Loucy (cell line): ENCODE measurements around the gene LRBA.

Experiments
- H2AFZ ChIP-seq: fragments of 200-600 bp; sonication (generic); 2 replicates; pipeline ENCODE4 v1.6.0; 2016; ENCODE audit warnings: antibody characterized with exemption, mild to moderate bottlenecking, low read length, moderate library complexity
- H3F3A ChIP-seq: fragments of 200-600 bp; 2 replicates; pipeline ENCODE4 v1.6.0; 2016; ENCODE audit warnings: antibody characterized with exemption, low read depth, mild to moderate bottlenecking
- H3K27me3 ChIP-seq: fragments of 200-600 bp; sonication (generic); 2 replicates; pipeline ENCODE4 v1.6.1; 2014; ENCODE audit warnings: low read length, mild to moderate bottlenecking; ENCODE audit not compliant: insufficient read depth, poor library complexity, severe bottlenecking
- H3K36me3 ChIP-seq: fragments of 200-600 bp; sonication (generic); 2 replicates; pipeline ENCODE4 v1.6.1; 2016; ENCODE audit warnings: low read length; ENCODE audit not compliant: insufficient read depth
- H3K4me1 ChIP-seq: fragments of 200-600 bp; sonication (generic); 2 replicates; pipeline ENCODE4 v1.5.1; 2014; ENCODE audit warnings: low read length, mild to moderate bottlenecking; ENCODE audit not compliant: insufficient read depth, poor library complexity, severe bottlenecking
- H3K4me2 ChIP-seq: fragments of 200-600 bp; sonication (generic); 2 replicates; pipeline ENCODE4 v1.6.0; 2014; ENCODE audit warnings: antibody characterized with exemption, low read length, low read depth, mild to moderate bottlenecking; ENCODE audit not compliant: poor library complexity, severe bottlenecking
- H3K4me3 ChIP-seq: fragments of 200-600 bp; sonication (generic); 2 replicates; pipeline ENCODE4 v1.5.1; 2014; ENCODE audit warnings: low read length, mild to moderate bottlenecking, mixed read lengths; ENCODE audit not compliant: poor library complexity, severe bottlenecking
- H3K79me2 ChIP-seq: fragments of 200-600 bp; sonication (generic); 2 replicates; pipeline ENCODE4 v1.6.1; 2014; ENCODE audit warnings: low read length; ENCODE audit not compliant: insufficient read depth
- H3K9ac ChIP-seq: fragments of 200-600 bp; sonication (generic); 2 replicates; pipeline ENCODE4 v1.6.0; 2014; ENCODE audit warnings: mild to moderate bottlenecking, low read depth, low read length, moderate library complexity; ENCODE audit not compliant: poor library complexity, severe bottlenecking
- H3K9me2 ChIP-seq: fragments of 200-600 bp; sonication (generic); replicated peaks from 2 replicates; pipeline ENCODE4 v1.6.1; 2016; ENCODE audit warnings: low read depth, low read length, mixed read lengths
- H3K9me3 ChIP-seq: fragments of 200-600 bp; sonication (generic); 2 replicates; pipeline ENCODE4 v1.6.1; 2014; ENCODE audit warnings: mild to moderate bottlenecking, antibody characterized with exemption, low read length, low read depth; ENCODE audit not compliant: insufficient read depth
- H4K20me1 ChIP-seq: fragments of 200-600 bp; sonication (generic); 2 replicates; pipeline ENCODE4 v1.6.0; 2014; ENCODE audit warnings: antibody characterized with exemption, low read length, mild to moderate bottlenecking; ENCODE audit not compliant: insufficient read depth, poor library complexity, severe bottlenecking
- CTCF ChIP-seq: fragments of 200-600 bp; sonication (generic); conservative IDR thresholded peaks from 2 replicates; pipeline ENCODE4 v1.5.1; 2014; ENCODE audit warnings: mild to moderate bottlenecking, antibody characterized with exemption, low read length
- EZH2phosphoT487 ChIP-seq: fragments of 200-600 bp; IDR thresholded peaks from 2 replicates; pipeline ENCODE4 v1.6.1; 2018; ENCODE audit warnings: antibody characterized with exemption, mild to moderate bottlenecking, moderate library complexity, borderline replicate concordance

The LRBA gene

GRCh38 chr4:150306719-150307118, 708.4 kb downstream of the LRBA start:
- no peaks in the 10 kb centered on the region for H3K9me2 ChIP-seq
- H3F3A ChIP-seq, result no peaks in the 10 kb centered on the region
- peaks cover 6% of the 10 kb centered on the region; the same call in 1 of the 2 replicates for H3K36me3 ChIP-seq
- H4K20me1 ChIP-seq, result no peaks in the 10 kb centered on the region
- H3K4me2 ChIP-seq, result no peak overlapping the region
- no peaks in the 10 kb centered on the region for H3K27me3 ChIP-seq
- TF ChIP-seq CTCF, result no peak
- no peak for TF ChIP-seq EZH2phosphoT487
- no peaks in the 10 kb centered on the region for H3K79me2 ChIP-seq
- no peaks in the 10 kb centered on the region for H3K9me3 ChIP-seq
- no peak overlapping the region for H3K4me3 ChIP-seq
- H2AFZ ChIP-seq, result no peak overlapping the region
- no peaks in the 10 kb centered on the region for H3K4me1 ChIP-seq
- no peak overlapping the region for H3K9ac ChIP-seq

GRCh38 chr4:150305995-150306394, 709.1 kb downstream of the LRBA start:
- no peaks in the 10 kb centered on the region for H3K27me3 ChIP-seq
- TF ChIP-seq CTCF (no peak), EZH2phosphoT487 (no peak)
- no peaks in the 10 kb centered on the region for H4K20me1 ChIP-seq
- H3K9me2 ChIP-seq, result no peaks in the 10 kb centered on the region
- no peaks in the 10 kb centered on the region for H3F3A ChIP-seq
- no peak overlapping the region for H2AFZ ChIP-seq
- no peak overlapping the region for H3K9ac ChIP-seq
- H3K9me3 ChIP-seq, result no peaks in the 10 kb centered on the region
- no peaks in the 10 kb centered on the region for H3K79me2 ChIP-seq
- H3K4me2 ChIP-seq, result no peak overlapping the region
- H3K36me3 ChIP-seq, result peaks cover 6% of the 10 kb centered on the region; the same call in 1 of the 2 replicates
- H3K4me1 ChIP-seq, result no peaks in the 10 kb centered on the region
- no peak overlapping the region for H3K4me3 ChIP-seq

- no peaks in the 10 kb centered on the region for H3K9me3 ChIP-seq
- H3K9me2 ChIP-seq, result no peaks in the 10 kb centered on the region
- H3K9ac ChIP-seq, result no peak overlapping the region
- no peaks in the 10 kb centered on the region for H3K27me3 ChIP-seq
- no peak for TF ChIP-seq CTCF
- TF ChIP-seq EZH2phosphoT487, result no peak
- no peak overlapping the region for H2AFZ ChIP-seq
- no peaks in the 10 kb centered on the region for H3F3A ChIP-seq
- no peaks in the 10 kb centered on the region for H4K20me1 ChIP-seq
- no peak overlapping the region for H3K4me2 ChIP-seq
- no peaks in the 10 kb centered on the region for H3K36me3 ChIP-seq
- no peaks in the 10 kb centered on the region for H3K79me2 ChIP-seq
- H3K4me3 ChIP-seq, result no peak overlapping the region
- H3K4me1 ChIP-seq, result no peaks in the 10 kb centered on the region
Measured at GRCh38 chr4:150302553-150302952, 712.5 kb downstream of the LRBA start.
